Measurements from ENCODE around the gene ASS1. TPM values are rescaled to one million over a fixed set of nuclear protein-coding genes. Genes with fewer than 3 reads are reported as not detected.

ASS1 gene
- total RNA-seq, 3 donors from 2014 or later (not counting 1 experiment from before 2014, with no cell fraction given), result 1.3 TPM; not detected in 2

DNA sequence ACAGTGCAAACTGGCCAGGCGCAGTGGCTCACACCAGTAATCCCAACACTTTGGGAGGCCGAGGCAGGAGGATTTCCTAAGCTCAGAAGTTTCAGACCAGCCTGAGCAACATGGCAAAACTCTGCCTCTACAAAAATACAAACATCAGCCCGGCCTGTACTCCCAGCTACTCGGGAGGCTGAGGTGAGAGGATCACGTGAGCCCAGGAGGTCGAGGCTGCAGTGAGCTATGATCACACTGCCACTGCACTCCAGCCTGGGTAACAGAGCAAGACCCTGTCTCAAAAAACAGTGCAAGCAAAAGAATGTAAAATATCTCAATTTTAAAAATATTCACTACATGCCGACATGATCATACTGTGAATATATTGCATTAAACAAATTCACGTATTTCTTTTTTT lies 83.9 kb downstream of the ASS1 start:
- H3K9me3 Mint-ChIP-seq, result no peaks in the 10 kb centered on the region
- H3K36me3 ChIP-seq (ENCODE audit: control insufficient read depth, insufficient read depth, low read length), result no peaks in the 10 kb centered on the region
- no peak overlapping the region for H3K27ac Mint-ChIP-seq
- intact Hi-C loops (cut with micrococcal nuclease), result no loop called here
- TF ChIP-seq, protein P1, sequence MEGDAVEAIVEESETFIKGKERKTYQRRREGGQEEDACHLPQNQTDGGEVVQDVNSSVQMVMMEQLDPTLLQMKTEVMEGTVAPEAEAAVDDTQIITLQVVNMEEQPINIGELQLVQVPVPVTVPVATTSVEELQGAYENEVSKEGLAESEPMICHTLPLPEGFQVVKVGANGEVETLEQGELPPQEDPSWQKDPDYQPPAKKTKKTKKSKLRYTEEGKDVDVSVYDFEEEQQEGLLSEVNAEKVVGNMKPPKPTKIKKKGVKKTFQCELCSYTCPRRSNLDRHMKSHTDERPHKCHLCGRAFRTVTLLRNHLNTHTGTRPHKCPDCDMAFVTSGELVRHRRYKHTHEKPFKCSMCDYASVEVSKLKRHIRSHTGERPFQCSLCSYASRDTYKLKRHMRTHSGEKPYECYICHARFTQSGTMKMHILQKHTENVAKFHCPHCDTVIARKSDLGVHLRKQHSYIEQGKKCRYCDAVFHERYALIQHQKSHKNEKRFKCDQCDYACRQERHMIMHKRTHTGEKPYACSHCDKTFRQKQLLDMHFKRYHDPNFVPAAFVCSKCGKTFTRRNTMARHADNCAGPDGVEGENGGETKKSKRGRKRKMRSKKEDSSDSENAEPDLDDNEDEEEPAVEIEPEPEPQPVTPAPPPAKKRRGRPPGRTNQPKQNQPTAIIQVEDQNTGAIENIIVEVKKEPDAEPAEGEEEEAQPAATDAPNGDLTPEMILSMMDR (IDR thresholded peaks at IDR 0.05), result no peak
- peaks cover 0 to 8% of the 10 kb centered on the region in 2 donors for H3K27me3 Mint-ChIP-seq (ENCODE audit: low read depth in 2 of 2)
- H3K36me3 Mint-ChIP-seq, result no peaks in the 10 kb centered on the region
- H3K9me3 ChIP-seq (ENCODE audit: control insufficient read depth, insufficient read depth, low read length), result no peaks in the 10 kb centered on the region
- no peak overlapping the region for H3K27ac ChIP-seq (ENCODE audit: low read length)
- no peak for ATAC-seq
- 84% methylated on average over 8 of the region's 8 CpGs for WGBS (ENCODE audit: insufficient coverage)
- no peak overlapping the region for H3K4me3 ChIP-seq (ENCODE audit: low read length)
- H3K4me1 Mint-ChIP-seq, result no peaks in the 10 kb centered on the region
- DNase-seq, result no peak
- H3K4me1 ChIP-seq (ENCODE audit: control insufficient read depth, insufficient read depth, low read length), result no peaks in the 10 kb centered on the region
- H3K4me3 Mint-ChIP-seq, result no peak overlapping the region
- no peaks in the 10 kb centered on the region for H3K27me3 ChIP-seq (ENCODE audit: control insufficient read depth, insufficient read depth, low read length)

DNA sequence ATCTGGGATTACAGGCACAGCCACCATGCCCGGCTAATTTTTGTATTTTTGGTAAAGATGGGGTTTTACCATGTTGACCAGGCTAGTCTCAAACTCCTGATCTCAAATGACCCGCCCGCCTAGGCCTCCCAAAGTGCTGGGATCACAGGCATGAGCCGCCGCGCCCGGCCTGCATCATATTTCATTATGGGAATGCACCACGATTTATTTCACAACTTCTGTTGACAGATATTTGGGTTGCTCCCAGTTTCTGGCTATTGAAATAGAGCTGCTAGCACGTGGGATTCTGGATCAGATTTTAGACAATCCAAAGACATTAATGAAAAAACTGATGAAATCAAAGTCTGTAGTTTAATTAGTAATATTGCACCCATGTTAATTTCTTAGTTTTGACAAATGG lies 86.2 kb downstream of the ASS1 start:
- H3K4me3 ChIP-seq (ENCODE audit: low read length), result no peak overlapping the region
- H3K27ac Mint-ChIP-seq, result no peak overlapping the region

DNA sequence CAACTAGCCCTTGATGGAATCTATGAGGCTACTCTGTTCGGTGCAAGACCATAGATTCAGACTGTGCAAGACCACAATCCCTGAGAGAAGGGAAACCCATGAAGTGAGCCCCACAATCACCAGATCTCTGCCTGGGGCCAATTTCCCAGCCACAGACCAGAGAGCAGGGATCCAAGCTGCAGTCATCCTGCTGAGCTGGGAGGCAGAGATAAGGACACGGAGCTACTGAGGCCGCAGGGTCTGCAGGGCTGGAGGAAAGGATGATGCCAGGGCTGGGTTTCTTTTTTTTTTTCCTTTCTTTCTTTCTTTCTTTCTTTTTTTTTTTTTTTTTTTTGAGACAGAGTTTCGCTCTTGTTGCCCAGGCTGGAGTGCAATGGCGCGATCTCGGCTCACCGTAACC lies 86.9 kb downstream of the ASS1 start:
- WGBS (ENCODE audit: insufficient coverage), result 96% methylated on average over 7 of the region's 8 CpGs
- Mint-ChIP-seq H3K4me1 (no peaks in the 10 kb centered on the region), H3K27ac (no peak overlapping the region), H3K4me3 (no peak overlapping the region), H3K36me3 (no peaks in the 10 kb centered on the region), H3K9me3 (no peaks in the 10 kb centered on the region), H3K27me3 (ENCODE audit: low read depth in 2 of 2) (peaks cover 20 to 27% of the 10 kb centered on the region in 2 donors)
- H3K9me3 ChIP-seq (ENCODE audit: control insufficient read depth, insufficient read depth, low read length), result no peaks in the 10 kb centered on the region
- H3K27me3 ChIP-seq (ENCODE audit: control insufficient read depth, insufficient read depth, low read length), result peaks cover 1% of the 10 kb centered on the region
- H3K4me1 ChIP-seq (ENCODE audit: control insufficient read depth, insufficient read depth, low read length), result no peaks in the 10 kb centered on the region
- TF ChIP-seq, protein P1 (IDR thresholded peaks at IDR 0.05), result no peak
- no peaks in the 10 kb centered on the region for H3K36me3 ChIP-seq (ENCODE audit: control insufficient read depth, insufficient read depth, low read length)
- ATAC-seq (no peak), DNase-seq (no peak)
- no peak overlapping the region for H3K27ac ChIP-seq (ENCODE audit: low read length)
- no peak overlapping the region for H3K4me3 ChIP-seq (ENCODE audit: low read length)
- intact Hi-C loops (cut with micrococcal nuclease), result no loop called here

More for the DNA sequence above, 86.2 kb downstream of the ASS1 start:
- Histone ChIP-seq H3K27me3 (ENCODE audit: control insufficient read depth, insufficient read depth, low read length) (no peaks in the 10 kb centered on the region), H3K9me3 (ENCODE audit: control insufficient read depth, insufficient read depth, low read length) (no peaks in the 10 kb centered on the region), H3K36me3 (ENCODE audit: control insufficient read depth, insufficient read depth, low read length) (no peaks in the 10 kb centered on the region), H3K4me1 (ENCODE audit: control insufficient read depth, insufficient read depth, low read length) (no peaks in the 10 kb centered on the region), H3K27ac (ENCODE audit: low read length) (no peak overlapping the region)
- TF ChIP-seq, protein P1 (IDR thresholded peaks at IDR 0.05), result no peak
- Mint-ChIP-seq H3K4me1 (no peaks in the 10 kb centered on the region), H3K9me3 (no peaks in the 10 kb centered on the region), H3K27me3 (ENCODE audit: low read depth in 2 of 2) (peaks cover 14 to 23% of the 10 kb centered on the region in 2 donors), H3K4me3 (no peak overlapping the region), H3K36me3 (no peaks in the 10 kb centered on the region)
- ATAC-seq (no peak), DNase-seq (no peak)
- intact Hi-C loops (cut with micrococcal nuclease), result no loop called here
- 87% methylated on average over 8 of the region's 9 CpGs for WGBS (ENCODE audit: insufficient coverage)

DNA sequence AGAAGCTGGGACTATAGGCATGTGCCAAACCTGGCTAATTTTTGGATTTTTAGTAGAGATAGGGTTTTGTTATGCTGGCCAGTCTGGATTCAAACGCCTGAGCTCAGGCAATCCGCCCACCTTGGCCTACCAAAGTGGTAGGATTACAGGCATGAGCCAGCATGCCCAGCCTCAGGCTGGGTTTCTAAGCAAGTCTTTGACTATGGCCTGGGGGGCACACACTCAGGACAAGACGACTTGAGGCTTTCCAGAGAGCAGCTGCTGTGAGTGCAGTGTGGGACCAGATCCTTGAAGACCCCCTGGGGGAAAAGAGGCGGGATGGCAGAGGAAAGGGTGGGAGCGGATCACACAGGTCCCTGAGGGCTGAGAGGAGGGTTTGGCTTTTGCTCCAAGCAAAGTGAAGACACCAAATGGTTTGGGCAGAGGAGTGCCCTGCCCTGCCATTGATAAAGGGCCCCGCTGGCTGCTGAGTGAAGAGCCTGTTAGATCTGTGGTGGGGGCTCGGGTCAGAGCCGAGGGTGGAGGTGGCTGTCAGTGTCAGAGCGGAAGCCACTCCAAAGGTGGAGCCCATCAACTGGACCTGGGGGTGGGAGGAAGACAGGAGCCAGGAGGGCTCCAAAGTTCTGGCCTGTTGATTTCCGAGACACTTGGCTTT lies 87.8 kb downstream of the ASS1 start:
- DNase-seq (no peak), ATAC-seq (no peak)
- Histone ChIP-seq H3K4me3 (ENCODE audit: low read length) (no peak overlapping the region), H3K4me1 (ENCODE audit: control insufficient read depth, insufficient read depth, low read length) (no peaks in the 10 kb centered on the region), H3K9me3 (ENCODE audit: control insufficient read depth, insufficient read depth, low read length) (no peaks in the 10 kb centered on the region), H3K27ac (ENCODE audit: low read length) (no peak overlapping the region), H3K27me3 (ENCODE audit: control insufficient read depth, insufficient read depth, low read length) (peaks cover 2% of the 10 kb centered on the region), H3K36me3 (ENCODE audit: control insufficient read depth, insufficient read depth, low read length) (no peaks in the 10 kb centered on the region)
- TF ChIP-seq, protein P1 (IDR thresholded peaks at IDR 0.05), result no peak
- 81% methylated on average over 9 of the region's 10 CpGs for WGBS (ENCODE audit: insufficient coverage)
- no peak overlapping the region for H3K27ac Mint-ChIP-seq
- H3K4me1 Mint-ChIP-seq, result peaks cover 0 to under 1% of the 10 kb centered on the region in 2 donors
- H3K4me3 Mint-ChIP-seq, result no peak overlapping the region
- intact Hi-C loops (cut with micrococcal nuclease), result no loop called here
- peaks cover 25 to 31% of the 10 kb centered on the region in 2 donors for H3K27me3 Mint-ChIP-seq (ENCODE audit: low read depth in 2 of 2)
- H3K36me3 Mint-ChIP-seq, result no peaks in the 10 kb centered on the region
- no peaks in the 10 kb centered on the region for H3K9me3 Mint-ChIP-seq
